ENCODE measurements around the gene GRID2.

The GRID2 gene

GRCh38 chr4:93066749-93067148 lies 763.0 kb downstream of the GRID2 start:
- DNase-seq (ENCODE audit: low read depth, low spot score): no peak

GRCh38 chr4:93072292-93072691 lies 768.5 kb downstream of the GRID2 start:
- no peak for DNase-seq (ENCODE audit: low read depth, low spot score)

GRCh38 chr4:93080316-93080715 lies 776.5 kb downstream of the GRID2 start:
- no peak for DNase-seq (ENCODE audit: low read depth, low spot score)

- DNase-seq (ENCODE audit: low read depth, low spot score): no peak
These were observed 781.0 kb downstream of the GRID2 start for GRCh38 chr4:93084599-93085305.

- no peak for DNase-seq (ENCODE audit: low read depth, low spot score)
These were observed 782.6 kb downstream of the GRID2 start for GRCh38 chr4:93086356-93086755.

- no peak for DNase-seq (ENCODE audit: low read depth, low spot score)
These were observed 789.0 kb downstream of the GRID2 start for GRCh38 chr4:93092765-93093164.

GRCh38 chr4:93103042-93103441 lies 799.3 kb downstream of the GRID2 start:
- DNase-seq (ENCODE audit: low read depth, low spot score): peak; percentile 16

- no peak for DNase-seq (ENCODE audit: low read depth, low spot score)
These were observed 812.9 kb downstream of the GRID2 start for GRCh38 chr4:93116624-93117023.

GRCh38 chr4:93127489-93127888 lies 823.7 kb downstream of the GRID2 start:
- no peak for DNase-seq (ENCODE audit: low read depth, low spot score)

GRCh38 chr4:93132631-93133030 lies 828.9 kb downstream of the GRID2 start:
- DNase-seq (ENCODE audit: low read depth, low spot score): no peak

GRCh38 chr4:93139118-93139517 lies 835.4 kb downstream of the GRID2 start:
- no peak for DNase-seq (ENCODE audit: low read depth, low spot score)

- no peak for DNase-seq (ENCODE audit: low read depth, low spot score)
These were observed 840.1 kb downstream of the GRID2 start for GRCh38 chr4:93143902-93144301.

GRCh38 chr4:93144644-93145043 lies 840.9 kb downstream of the GRID2 start:
- DNase-seq (ENCODE audit: low read depth, low spot score): no peak

GRCh38 chr4:93147524-93148212 lies 843.9 kb downstream of the GRID2 start:
- peak; percentile 77 for DNase-seq (ENCODE audit: low read depth, low spot score)

- DNase-seq (ENCODE audit: low read depth, low spot score): no peak
These were observed 848.7 kb downstream of the GRID2 start for GRCh38 chr4:93152491-93152890.

GRCh38 chr4:93157986-93158385 lies 854.2 kb downstream of the GRID2 start:
- DNase-seq (ENCODE audit: low read depth, low spot score): no peak

GRCh38 chr4:93168053-93168452 lies 864.3 kb downstream of the GRID2 start:
- DNase-seq (ENCODE audit: low read depth, low spot score): no peak

- no peak for DNase-seq (ENCODE audit: low read depth, low spot score)
These were observed 866.2 kb downstream of the GRID2 start for GRCh38 chr4:93169966-93170365.

GRCh38 chr4:93174598-93174997 lies 870.8 kb downstream of the GRID2 start:
- no peak for DNase-seq (ENCODE audit: low read depth, low spot score)

GRCh38 chr4:93178279-93178678 lies 874.5 kb downstream of the GRID2 start:
- no peak for DNase-seq (ENCODE audit: low read depth, low spot score)

GRCh38 chr4:93179044-93179443 lies 875.3 kb downstream of the GRID2 start:
- no peak for DNase-seq (ENCODE audit: low read depth, low spot score)

GRCh38 chr4:93182722-93183121 lies 879.0 kb downstream of the GRID2 start:
- no peak for DNase-seq (ENCODE audit: low read depth, low spot score)

GRCh38 chr4:93183576-93183975 lies 879.8 kb downstream of the GRID2 start:
- no peak for DNase-seq (ENCODE audit: low read depth, low spot score)

All from ELF-1 (cell line).